HG03135 (cell line): ENCODE results near the gene CCL27.
"Not testable (repeated sequence)": the region's sequence is repeated elsewhere in the genome, so short reads cannot be mapped to it uniquely, and the experiment has no call there.

ENCODE experiments used
- ATAC-seq: cut with Tn5 transposase; IDR thresholded peaks from one replicate; pipeline ENCODE4 v1.9.1; 2021; ENCODE audit warnings: mild to moderate bottlenecking, moderate library complexity; ENCODE audit not compliant: unreplicated experiment

CCL27 gene

DNA sequence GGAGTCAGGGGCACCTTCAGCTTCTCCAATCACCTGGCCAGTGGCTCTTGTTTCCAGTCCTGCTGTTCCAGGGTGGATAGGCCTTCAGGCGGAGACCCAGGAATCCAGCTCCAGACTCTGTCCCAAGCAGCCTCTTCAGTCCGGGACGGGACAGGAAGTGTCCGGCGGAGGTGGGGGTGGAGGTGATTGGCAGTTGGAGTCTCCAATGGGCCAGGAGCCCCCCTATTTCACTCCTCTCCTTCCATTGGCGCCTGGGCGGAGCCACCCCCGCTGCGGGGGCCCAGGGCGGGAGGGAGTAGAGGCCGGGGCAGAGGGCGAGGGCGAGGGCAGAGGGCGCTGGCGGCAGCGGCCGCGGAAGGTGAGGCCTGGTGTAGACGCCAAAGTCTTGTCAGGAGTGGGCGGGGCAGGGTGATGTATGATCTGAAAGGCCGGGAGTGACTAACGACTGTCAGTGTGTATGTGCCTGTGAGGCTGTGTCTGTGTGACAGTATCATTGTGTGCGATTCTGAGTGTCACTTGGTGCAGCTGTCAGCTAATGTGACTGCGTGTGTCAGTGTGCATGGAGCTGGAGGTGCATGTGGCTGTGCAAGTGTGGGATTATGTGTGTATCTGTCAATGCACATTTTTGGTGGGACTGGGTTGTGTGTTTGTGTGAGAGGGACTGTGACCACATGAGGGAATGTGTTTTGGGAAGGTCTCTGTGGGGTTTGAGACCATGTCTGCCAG lies 10.4 kb downstream of the CCL27 start, which contains the start of gene IL11RA:
Gene IL11RA, plus strand, starts transcription at position 310 of the 726 bp plus-strand sequence. CDS start 3,033 bp downstream, outside the sequence.
- no peak for ATAC-seq

DNA sequence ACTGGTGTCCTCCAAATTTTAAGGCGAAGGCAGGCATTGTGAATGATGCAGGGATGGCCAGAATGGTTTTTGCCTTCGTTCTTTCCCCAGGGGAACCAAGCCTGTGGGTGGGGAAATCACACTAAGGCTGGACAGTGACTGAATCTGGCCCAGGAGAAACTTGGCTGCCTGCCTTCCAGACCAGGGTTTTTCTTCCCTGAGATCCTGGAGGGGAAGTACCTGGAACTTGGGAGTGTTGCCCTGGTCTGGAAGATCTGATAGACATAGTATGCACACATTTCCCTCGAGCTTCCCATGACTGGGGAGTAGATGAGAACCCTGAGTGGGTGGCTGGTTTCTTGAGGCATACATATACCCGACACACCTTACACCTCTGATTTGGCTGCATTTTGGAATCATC lies 11.1 kb downstream of the CCL27 start:
- no peak for ATAC-seq

DNA sequence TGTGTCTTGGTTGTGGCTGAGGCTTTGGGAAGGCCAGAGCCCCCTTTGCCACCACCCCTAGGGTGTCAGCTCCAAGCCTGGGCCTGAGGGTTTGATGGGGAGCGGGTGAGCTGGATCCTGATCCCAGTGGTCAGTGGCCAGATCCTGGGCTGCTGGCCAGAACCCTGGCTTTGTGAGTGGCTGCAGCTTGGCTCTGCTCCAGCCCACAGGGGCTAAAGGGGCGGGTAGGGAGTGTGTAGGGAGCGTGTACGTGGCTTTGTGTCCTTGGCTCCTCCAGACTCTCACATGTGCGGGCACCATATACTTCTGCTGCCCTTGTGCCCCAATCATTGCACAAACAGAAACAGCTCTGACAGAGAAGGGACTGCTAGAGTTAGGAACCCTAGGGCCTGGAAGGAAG lies 11.6 kb downstream of the CCL27 start:
- ATAC-seq = no peak

DNA sequence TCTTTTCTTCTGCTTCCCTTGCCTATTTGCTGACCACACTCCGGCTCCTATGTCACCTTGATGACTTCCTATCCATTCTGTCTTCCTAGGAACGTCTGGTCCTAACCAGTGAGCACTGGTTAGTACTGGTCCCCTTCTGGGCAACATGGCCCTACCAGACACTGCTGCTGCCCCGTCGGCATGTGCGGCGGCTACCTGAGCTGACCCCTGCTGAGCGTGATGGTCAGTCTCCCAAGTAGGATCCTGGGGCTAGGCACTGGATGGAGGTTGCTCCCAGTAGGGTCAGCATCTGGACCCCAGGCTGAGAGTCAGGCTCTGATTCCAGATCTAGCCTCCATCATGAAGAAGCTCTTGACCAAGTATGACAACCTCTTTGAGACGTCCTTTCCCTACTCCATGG lies 13.8 kb downstream of the CCL27 start:
- ATAC-seq = no peak

DNA sequence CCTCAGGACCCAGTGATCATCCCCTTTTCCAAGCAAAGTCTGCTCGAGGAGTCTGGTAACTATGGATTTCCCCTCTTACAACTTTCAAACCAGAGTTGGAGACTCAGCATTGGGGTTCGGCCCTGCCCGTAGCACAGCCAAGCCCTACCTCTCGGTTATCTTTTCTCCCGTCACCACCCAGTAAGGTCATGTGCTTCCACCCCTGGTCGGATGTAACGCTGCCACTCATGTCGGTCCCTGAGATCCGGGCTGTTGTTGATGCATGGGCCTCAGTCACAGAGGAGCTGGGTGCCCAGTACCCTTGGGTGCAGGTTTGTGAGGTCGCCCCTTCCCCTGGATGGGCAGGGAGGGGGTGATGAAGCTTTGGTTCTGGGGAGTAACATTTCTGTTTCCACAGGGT lies 14.8 kb downstream of the CCL27 start:
- ATAC-seq = no peak

DNA sequence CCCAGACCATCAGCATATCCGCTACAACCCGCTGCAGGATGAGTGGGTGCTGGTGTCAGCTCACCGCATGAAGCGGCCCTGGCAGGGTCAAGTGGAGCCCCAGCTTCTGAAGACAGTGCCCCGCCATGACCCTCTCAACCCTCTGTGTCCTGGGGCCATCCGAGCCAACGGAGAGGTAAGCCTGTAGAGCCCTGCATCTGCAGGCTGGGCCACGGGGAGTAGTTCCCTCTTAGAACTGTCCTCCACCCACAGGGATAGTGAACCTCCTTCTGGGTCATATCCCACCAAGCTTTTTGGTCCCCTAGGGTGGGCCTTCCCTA lies 15.4 kb downstream of the CCL27 start:
- ATAC-seq = no peak

DNA sequence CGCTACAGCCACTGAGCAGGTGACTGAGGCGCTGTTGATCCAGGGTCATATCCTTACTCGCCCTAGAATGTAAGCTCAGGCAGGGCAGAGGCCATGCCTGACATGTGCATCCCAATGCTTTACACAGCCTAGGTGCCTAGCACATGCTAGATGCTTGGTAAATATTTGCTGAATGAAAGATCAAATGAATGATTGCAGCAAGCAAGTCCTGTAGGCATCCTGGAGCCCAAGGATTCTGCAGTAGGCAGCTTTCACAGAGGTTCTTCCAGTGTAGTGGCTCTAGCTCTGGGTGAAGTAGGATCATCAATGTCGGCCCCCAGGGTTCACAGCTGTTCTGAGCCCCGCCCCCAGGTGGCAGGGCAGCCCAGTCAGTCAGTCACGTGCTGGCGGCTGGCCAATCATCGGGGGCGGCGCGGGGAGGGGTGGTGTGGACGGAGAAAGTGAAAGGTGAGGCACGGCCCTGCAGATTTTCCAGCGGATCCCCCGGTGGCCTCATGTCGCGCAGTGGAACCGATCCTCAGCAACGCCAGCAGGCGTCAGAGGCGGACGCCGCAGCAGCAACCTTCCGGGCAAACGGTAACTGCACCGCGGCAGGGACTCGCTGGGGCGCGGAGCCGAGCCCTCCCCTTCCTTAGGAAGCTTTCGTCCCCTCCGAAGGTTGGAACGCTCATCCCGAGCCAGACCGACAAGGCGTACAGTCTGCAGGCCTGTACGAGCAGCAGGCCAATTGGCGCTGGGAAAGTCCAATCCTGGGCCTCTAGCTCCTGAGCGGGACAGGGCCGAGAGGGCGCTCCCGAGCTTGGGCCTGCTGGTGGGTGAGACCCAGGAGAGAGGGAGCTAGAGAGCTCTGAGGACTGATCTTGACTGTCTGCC lies 16.0 kb downstream of the CCL27 start, which contains the start of gene GALT:
Gene GALT, plus strand, starts transcription at position 465 of the 873 bp plus-strand sequence. Its CDS starts 30 bp downstream, at position 495.
- ATAC-seq = peak; percentile 85

DNA sequence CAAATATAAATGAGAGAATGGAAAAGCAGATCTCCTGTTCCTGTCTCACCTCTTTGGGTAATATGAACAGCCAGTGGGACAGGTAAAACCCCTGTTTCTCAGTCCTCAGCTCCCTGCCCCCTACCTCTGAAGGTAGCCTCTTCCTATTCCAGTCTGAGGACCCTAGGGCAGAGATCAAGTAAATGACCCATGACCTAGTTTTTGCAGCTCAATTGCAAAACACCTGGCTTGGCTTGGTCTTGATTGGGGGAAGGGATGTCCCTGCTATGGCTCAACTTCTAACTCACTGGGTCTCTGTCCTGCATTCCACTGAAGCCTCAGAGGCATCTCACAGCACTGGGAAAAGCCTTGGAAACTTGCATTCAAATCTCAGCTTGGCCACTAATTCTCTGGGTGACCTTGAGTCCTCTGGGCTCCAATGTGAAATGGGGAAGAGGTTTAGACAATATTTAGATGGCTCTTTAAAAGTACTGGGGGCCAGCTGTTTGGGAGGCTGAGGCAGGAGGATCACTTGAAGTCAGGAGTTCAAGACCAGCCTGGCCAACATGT lies 17.6 kb downstream of the CCL27 start:
- no peak for ATAC-seq

DNA sequence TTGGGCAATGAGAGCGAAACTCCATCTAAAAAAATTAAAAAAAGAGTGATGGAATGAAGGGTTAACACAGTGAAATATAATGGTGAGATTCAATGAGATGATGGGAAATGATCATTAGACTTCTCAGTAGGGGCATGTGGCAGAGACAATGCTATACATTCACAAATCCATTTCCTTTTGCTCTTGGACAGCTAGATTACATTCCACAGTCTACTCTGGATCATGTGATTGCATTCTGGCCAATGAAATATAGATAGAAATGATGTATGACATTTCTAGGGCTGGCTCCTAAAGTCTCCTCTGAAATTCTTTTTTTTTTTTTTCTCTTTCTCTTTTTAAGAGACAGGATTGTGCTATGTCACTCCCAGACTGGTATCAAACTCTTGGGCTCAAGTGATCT lies 19.8 kb downstream of the CCL27 start:
- ATAC-seq = no peak

DNA sequence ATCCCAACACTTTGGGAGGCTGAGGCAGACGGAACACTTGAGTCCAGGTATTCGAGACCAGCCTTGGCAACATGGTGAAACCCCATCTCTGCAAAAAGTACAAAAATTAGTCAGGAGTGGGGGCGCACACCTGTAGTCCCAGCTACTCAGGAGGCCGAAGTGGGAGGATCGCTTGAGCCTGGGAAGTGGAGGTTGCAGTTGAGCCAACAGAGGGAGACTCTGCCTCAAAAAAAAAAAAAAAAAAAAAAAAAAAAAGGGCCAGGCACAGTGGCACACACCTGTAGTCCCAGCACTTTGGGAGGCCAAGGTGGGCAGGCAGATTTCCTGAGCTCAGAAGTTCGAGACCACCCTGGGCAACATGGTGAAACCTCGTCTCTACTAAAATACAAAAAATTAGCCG lies 23.1 kb downstream of the CCL27 start:
- ATAC-seq = not testable (repeated sequence)

DNA sequence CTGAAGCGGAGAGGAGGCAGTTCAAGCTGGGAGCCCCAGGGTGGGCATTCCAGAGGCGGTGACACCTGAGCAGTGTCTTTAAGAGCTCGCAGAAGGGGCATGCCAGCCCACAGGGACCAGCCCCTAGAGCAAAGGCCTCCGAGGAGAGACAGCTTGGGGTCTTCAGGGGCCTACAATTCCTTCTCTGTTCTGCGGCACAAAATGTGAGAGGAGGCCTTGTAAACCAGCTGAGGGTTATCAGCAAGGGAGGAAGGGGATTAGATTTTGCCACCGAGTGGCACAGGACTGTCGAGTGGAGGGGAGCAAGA lies 24.4 kb downstream of the CCL27 start:
- no peak for ATAC-seq

DNA sequence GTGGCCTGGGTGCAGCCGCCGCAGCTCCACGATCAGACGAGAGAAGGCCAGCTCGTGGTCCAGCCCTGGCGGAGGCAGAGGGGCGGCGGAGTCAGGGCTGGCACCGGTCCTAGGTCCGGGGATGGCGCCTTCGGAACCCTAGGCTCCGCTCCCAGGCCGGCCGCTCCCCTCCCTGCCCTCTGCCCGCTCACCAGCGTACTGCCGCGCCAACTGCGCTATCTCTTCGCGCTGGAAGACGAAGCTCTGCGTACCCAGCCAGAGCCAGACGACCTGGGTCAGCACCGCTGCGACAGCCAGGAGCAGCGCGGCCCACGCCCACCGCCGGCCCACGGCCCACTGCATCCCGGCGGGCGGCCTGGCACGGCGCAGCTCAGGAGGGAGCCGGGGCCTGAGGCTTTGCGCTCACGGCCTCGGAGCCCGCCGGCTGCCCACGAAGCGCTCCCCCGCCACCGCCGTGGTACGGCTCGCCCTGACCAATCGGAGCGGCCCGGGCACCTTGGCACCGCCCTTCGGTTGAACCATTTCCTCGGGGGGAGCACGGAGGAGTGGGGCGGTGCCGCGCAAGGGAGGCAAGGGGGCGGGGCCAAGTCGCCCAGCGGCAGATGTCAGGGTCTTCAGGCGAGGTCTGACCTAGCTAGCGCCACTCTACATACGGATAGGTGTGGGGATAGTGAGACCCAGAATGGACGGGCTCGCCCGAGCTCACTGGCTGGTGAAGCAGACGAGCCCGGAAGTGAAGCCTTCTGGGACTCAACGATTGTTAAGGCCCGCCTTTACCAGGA lies 24.9 kb downstream of the CCL27 start, which contains the start of gene SIGMAR1:
Gene SIGMAR1, minus strand, starts transcription at position 432 of the 782 bp plus-strand sequence. Its CDS starts 90 bp downstream, at position 342.
- peak; percentile 86 for ATAC-seq

DNA sequence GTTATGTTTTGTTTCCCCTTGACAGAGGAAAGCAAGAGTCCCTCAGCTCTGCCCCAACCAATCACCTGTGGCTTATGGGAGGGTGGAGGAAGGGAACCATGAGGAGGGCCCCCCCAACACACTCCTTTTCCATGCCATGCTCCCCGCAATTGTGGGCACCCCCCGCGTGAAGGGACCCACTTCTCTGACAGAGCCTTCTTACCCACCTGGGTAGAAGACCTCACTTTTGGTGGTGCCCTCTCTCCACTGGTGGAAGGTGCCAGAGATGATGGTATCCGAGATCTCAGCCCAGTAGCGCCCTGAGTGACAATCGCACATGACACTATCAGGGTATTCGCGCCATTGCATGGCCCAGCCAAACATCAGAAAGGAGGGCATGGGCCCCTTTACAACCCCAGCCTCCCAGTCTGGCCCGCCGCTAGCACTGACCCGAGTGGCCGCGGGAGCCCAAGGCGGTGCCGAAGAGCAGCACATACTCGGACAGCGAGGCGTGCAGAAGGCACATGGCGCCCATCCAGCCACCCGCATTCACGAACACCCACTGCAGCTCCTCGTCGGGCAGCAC lies 25.6 kb downstream of the CCL27 start:
- ATAC-seq = no peak

DNA sequence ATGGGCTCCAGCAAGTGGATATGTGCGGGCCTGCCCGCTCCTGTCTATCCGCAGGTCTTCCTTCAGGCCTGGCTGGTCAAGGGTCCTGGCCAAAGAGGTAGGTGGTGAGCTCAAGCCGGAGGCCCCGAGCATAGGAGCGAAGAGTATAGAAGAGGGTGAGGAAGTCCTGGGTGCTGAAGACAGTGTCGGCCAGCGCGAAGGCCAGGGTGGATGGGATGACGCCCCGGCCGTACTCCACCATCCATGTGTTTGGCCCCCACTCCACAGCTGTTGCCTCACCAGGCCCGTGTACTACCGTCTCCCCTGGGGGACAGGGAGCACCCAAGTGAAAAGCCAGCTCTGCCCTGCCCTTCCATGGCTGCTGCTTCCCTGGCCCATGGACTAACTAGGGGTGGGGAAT lies 26.9 kb downstream of the CCL27 start:
- ATAC-seq = no peak

DNA sequence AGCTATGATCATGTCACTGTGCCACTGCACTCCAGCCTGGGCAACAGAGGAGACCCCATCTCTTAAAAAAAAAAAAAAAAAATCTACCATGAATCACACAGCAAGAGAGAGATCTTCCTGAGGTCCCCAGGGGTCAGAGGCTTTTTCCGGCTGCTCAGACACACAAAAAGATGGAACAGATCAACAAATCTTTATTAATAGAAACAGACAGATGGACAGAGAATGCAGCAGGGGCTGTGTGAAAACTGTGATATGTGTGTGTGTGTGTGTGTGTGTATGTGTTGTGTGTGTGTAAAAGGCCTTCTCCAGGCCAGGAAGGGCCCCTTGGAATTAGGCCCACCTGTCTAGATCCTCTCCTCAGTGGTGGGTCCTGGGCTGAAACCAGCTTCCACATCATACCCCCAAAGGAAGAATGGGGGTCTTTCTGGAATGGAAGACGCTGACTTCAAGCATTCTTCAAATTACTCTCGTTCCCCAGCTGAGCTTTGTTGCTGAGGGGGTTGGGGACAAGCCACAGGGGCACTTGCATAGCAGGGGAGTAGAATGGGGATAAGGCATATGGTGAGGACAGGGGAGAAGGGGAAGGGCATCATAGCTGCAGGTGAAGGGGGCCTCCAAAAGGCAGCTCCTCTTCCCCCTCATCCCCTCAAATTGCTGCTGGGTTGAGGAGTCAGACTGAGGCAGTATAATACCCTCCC lies 27.8 kb downstream of the CCL27 start:
- no peak for ATAC-seq

DNA sequence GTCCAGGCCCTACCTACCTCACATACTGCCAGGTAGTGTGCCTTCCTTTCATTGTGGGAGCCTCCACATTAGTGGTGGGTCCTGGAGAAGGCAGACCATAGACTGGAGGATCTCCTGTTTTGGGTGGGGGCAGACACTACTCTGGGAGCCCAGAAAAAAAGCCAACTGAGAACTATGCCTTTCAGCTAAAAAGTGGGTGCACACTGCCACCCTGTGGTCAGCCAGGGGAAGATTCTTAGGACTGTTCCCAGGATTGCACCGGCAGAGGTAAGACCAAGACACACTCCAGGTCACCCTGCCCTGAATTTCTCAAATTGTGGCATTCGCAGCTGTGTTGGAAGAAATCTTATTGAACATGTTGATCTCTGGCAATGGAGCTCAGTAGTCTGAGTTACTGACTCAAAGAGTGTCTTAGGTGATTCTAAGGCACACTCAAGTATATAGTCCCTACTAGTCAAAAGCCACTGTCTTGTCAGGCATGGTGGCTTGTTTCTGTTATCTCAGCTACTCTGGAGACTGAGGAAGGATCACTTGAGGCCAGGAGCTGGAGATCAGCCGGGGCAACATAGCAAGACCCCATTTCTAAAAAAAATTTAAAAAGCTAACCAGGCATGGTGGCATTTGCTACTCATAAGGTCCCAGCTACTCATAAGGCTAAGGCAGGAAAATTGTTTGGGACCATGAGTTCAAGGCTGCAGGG lies 28.5 kb downstream of the CCL27 start:
- ATAC-seq = no peak

DNA sequence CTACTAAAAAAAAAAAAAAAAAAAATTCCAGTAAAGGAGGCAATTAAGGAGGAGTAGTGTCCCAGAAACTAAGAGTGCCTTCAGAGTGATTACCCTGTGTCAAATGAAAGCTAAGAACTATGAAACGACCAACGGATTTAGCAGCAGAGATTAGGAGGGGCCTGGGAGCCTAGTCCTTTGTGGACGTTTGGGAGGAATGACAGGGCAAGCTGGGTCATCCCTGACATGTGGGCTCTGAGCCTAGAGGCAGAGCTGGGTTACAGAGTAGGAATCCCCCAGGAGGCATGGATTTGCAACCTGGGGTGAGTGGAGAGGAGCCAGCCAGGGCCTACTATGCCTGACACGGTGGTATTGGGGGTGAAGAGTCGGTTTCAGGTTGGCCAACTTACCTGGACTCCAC lies 29.3 kb downstream of the CCL27 start:
- ATAC-seq = no peak

DNA sequence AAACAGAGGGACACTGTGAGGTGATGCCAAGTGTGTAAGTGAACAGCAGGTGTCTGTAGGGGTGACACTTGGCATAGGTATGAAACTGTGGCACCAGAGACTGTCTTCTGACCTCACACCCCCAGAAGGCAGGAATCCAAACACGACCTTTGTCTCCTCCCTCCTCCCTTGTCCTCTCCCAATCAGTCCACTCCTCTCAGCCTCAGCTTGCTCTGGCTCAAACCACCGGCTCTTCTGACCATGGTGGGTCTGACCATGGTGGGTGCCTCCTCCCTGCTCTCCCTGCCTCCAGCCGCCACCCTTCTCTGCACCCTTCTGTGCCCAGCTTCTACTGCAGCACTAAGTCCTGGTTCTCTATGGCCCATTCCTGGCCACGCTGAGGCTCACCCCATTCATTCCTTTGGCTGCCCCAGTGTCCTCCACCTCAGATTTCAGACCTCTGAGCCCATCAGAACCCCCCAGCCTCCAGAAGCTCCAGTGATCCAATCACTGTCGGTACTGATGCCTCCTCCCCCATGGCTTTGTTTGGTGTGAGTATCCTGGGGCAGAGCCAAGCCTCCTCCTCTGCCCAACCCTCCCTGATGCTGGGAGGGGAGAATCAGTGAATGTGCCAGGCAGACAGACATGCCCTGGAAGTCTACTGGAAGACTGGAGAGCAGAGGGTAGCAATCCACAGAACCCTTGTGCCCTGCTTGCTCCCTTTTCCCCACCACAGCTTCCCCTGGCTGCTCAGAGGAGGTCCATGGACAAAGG lies 31.9 kb downstream of the CCL27 start:
- no peak for ATAC-seq

DNA sequence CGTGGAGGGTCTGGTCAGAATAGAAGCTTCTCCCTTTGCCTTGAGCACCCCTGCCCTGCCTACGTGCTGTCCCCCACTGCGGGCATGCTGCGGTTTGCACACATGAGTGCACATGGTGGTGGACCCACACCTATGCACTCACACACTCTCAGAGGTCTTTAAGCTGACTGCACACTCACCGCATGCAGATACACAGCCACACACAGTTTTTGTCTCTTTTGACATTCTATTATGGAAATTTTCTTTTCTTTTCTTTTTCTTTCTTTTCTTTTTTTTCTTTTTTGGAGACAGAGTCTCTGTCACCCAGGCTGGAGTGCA lies 33.0 kb downstream of the CCL27 start:
- ATAC-seq = no peak
